SK-N-SH (cell line): ENCODE measurements around the gene USP9Y. TPM values are rescaled to one million over a fixed set of nuclear protein-coding genes. Genes with fewer than 3 reads are reported as not detected.

Experiments
- CTCF ChIA-PET: fragments of 300-600, 350-600 bp; formaldehyde crosslinking; extraction: SDS; loops from one replicate; lab custom pipeline; 2021; lab: Yijun Ruan, JAX
- POLR2A ChIA-PET: fragments of 350-600 bp; sonication (Branson Sonifier 250); formaldehyde crosslinking; extraction: SDS; loops from one replicate; lab custom pipeline; 2020; ENCODE audit warnings: antibody characterized with exemption, inconsistent platforms; lab: Yijun Ruan, JAX
- DNase-seq: peaks from one replicate; pipeline ENCODE4 v3.0.0; 2012
- H2AFZ ChIP-seq: fragments of 200-600 bp; sonication (generic); 2 replicates; pipeline ENCODE4 v1.8.1; 2016; ENCODE audit warnings: antibody characterized with exemption, mild to moderate bottlenecking, low read depth
- H3F3A ChIP-seq: fragments of 200-600 bp; sonication (generic); replicated peaks from 2 replicates; pipeline ENCODE3; 2016; ENCODE audit warnings: antibody characterized with exemption, mild to moderate bottlenecking; ENCODE audit not compliant: insufficient read depth
- H3K27ac ChIP-seq, 2 experiments: fragments of 200-500 bp in 1 of 2; fragments of 200-600 bp in 1 of 2; sonication (Bioruptor generic) in 1 of 2; sonication (generic), shearing (Covaris generic) in 1 of 2; 2 replicates each; pipeline versions ENCODE4 v1.5.1 to v1.6.1; 2014 to 2016; ENCODE audit warnings: low read depth in 2 of 2, inconsistent platforms in 1 of 2, low read length in 1 of 2, mild to moderate bottlenecking in 1 of 2, mixed read lengths in 1 of 2
- H3K27me3 ChIP-seq: fragments of 200-600 bp; sonication (generic), shearing (Covaris generic); 2 replicates; pipeline ENCODE4 v1.6.1; 2016; ENCODE audit warnings: mixed run types; ENCODE audit not compliant: insufficient read depth
- H3K36me3 ChIP-seq, 2 experiments: fragments of 200-500 bp in 1 of 2; fragments of 200-600 bp in 1 of 2; sonication (Bioruptor generic) in 1 of 2; sonication (generic) in 1 of 2; replicated peaks in 1 of 2; 2 replicates each; pipeline versions ENCODE3 to v1.5.1; 2014 to 2016; ENCODE audit warnings: low read length in 1 of 2, mild to moderate bottlenecking in 1 of 2; ENCODE audit not compliant: insufficient read depth in 2 of 2, control insufficient read depth in 1 of 2
- H3K4me1 ChIP-seq, 2 experiments: fragments of 200-500 bp in 1 of 2; fragments of 200-600 bp in 1 of 2; sonication (Bioruptor generic) in 1 of 2; sonication (generic), shearing (Covaris generic) in 1 of 2; 2 replicates each; pipeline versions ENCODE4 v1.5.1 to v1.6.1; 2014 to 2016; ENCODE audit warnings: low read depth in 1 of 2, low read length in 1 of 2, mixed run types in 1 of 2; ENCODE audit not compliant: insufficient read depth in 2 of 2, control insufficient read depth in 1 of 2
- H3K4me2 ChIP-seq: fragments of 200-600 bp; sonication (generic), shearing (Covaris generic); 2 replicates; pipeline ENCODE4 v1.6.1; 2017; ENCODE audit warnings: mixed run types
- H3K4me3 ChIP-seq, 2 experiments: fragments of 200-500 bp in 1 of 2; fragments of 200-600 bp in 1 of 2; sonication (Bioruptor generic) in 1 of 2; sonication (generic), shearing (Covaris generic) in 1 of 2; 2 replicates each; pipeline versions ENCODE4 v1.5.1 to v1.8.1; 2014 to 2016; ENCODE audit warnings: low read depth in 2 of 2, inconsistent platforms in 1 of 2, low read length in 1 of 2, mild to moderate bottlenecking in 1 of 2, mixed read lengths in 1 of 2, moderate library complexity in 1 of 2
- H3K79me2 ChIP-seq: fragments of 200-600 bp; sonication (generic); 2 replicates; pipeline ENCODE4 v1.8.1; 2017; ENCODE audit warnings: mild to moderate bottlenecking; ENCODE audit not compliant: insufficient read depth
- H3K9ac ChIP-seq: fragments of 200-600 bp; sonication (generic); 2 replicates; pipeline ENCODE4 v1.6.1; 2017; ENCODE audit warnings: mixed run types
- H3K9me2 ChIP-seq: fragments of 200-600 bp; sonication (generic); 2 replicates; pipeline ENCODE4 v1.6.1; 2017; ENCODE audit warnings: mixed run types
- H3K9me3 ChIP-seq: fragments of 200-600 bp; sonication (generic); 2 replicates; pipeline ENCODE4 v1.6.1; 2017; ENCODE audit warnings: mixed run types, mild to moderate bottlenecking, moderate library complexity
- H4K20me1 ChIP-seq: fragments of 200-600 bp; sonication (generic); 2 replicates; pipeline ENCODE4 v1.6.1; 2017; ENCODE audit warnings: mild to moderate bottlenecking, mixed run types; ENCODE audit not compliant: insufficient read depth
- CHD2 ChIP-seq: fragments of 150-350 bp; IDR thresholded peaks from 2 replicates; pipeline ENCODE4 v1.6.1; 2018; ENCODE audit warnings: low read length; ENCODE audit not compliant: partially characterized antibody
- EZH2phosphoT487 ChIP-seq: fragments of 200-600 bp; sonication (generic); IDR thresholded peaks from 2 replicates; pipeline ENCODE4 v1.6.1; 2017; ENCODE audit warnings: low read depth, mixed run types, mild to moderate bottlenecking, antibody characterized with exemption, moderate library complexity, borderline replicate concordance
- FOSL2 ChIP-seq: IDR thresholded peaks from 2 replicates; pipeline ENCODE4 v1.4.0; 2012; ENCODE audit warnings: low read depth, mild to moderate bottlenecking, moderate library complexity, borderline replicate concordance
- GABPA ChIP-seq: IDR thresholded peaks from 2 replicates; pipeline ENCODE4 v1.4.0; 2012; ENCODE audit warnings: low read depth, mild to moderate bottlenecking
- JUND ChIP-seq: IDR thresholded peaks from 2 replicates; pipeline ENCODE4 v1.4.0; 2012
- MEF2A ChIP-seq: IDR thresholded peaks from 2 replicates; pipeline ENCODE4 v1.4.0; 2012; ENCODE audit warnings: low read depth, borderline replicate concordance
- MXI1 ChIP-seq: IDR thresholded peaks from 2 replicates; pipeline ENCODE4 v1.6.1; 2012; ENCODE audit warnings: mild to moderate bottlenecking, low read depth, low read length, improper control_type of control experiment
- NFIC ChIP-seq: IDR thresholded peaks from 2 replicates; pipeline ENCODE4 v1.4.0; 2012; ENCODE audit warnings: borderline replicate concordance
- NRF1 ChIP-seq: IDR thresholded peaks from 2 replicates; pipeline ENCODE4 v1.6.1; 2012; ENCODE audit warnings: low read depth, mild to moderate bottlenecking, low read length
- PBX3 ChIP-seq: IDR thresholded peaks from 2 replicates; pipeline ENCODE4; 2012
- RAD21 ChIP-seq: IDR thresholded peaks from 2 replicates; pipeline ENCODE4 v1.6.1; 2012; ENCODE audit warnings: mild to moderate bottlenecking, low read length
- RCOR1 ChIP-seq: fragments of 150-350 bp; IDR thresholded peaks from 2 replicates; pipeline ENCODE4 v1.6.1; 2017; ENCODE audit warnings: antibody characterized with exemption, low read length
- RFX5 ChIP-seq: IDR thresholded peaks from 2 replicates; pipeline ENCODE4 v1.6.1; 2012; ENCODE audit warnings: mild to moderate bottlenecking, improper control_type of control experiment, low read length
- SIN3A ChIP-seq: IDR thresholded peaks from 2 replicates; pipeline ENCODE4 v1.6.1; 2012; ENCODE audit warnings: low read depth, mild to moderate bottlenecking, low read length, moderate library complexity, borderline replicate concordance
- SMC3 ChIP-seq: IDR thresholded peaks from 2 replicates; pipeline ENCODE4 v1.6.1; 2012; ENCODE audit warnings: low read depth, low read length, improper control_type of control experiment
- TEAD4 ChIP-seq: IDR thresholded peaks from 2 replicates; pipeline ENCODE4 v1.4.0; 2012; ENCODE audit warnings: mild to moderate bottlenecking, borderline replicate concordance; ENCODE audit not compliant: insufficient read depth
- YY1 ChIP-seq: IDR thresholded peaks from 2 replicates; pipeline ENCODE4 v1.4.0; 2012; ENCODE audit warnings: low read depth, mild to moderate bottlenecking
- WGBS: methylation state at CpG from one replicate; pipeline ENCODE4 v1.1.6; 2017; ENCODE audit warnings: low lambda C conversion rate; 5-methylcytosine and 5-hydroxymethylcytosine counted together
- polyA plus RNA-seq, 3 experiments: library from polyadenylated mRNA; depleted of rRNA; stranded (reverse); fragments of >200 nt; gene quantifications; 2 replicates each; pipeline ENCODE4 v1.2.3, GENCODE V29; 2012
- TF ChIP-seq, protein P1 (sequence below): IDR thresholded peaks from 2 replicates; pipeline ENCODE4 v1.6.1; 2012; ENCODE audit warnings: mild to moderate bottlenecking, low read depth, low read length, moderate library complexity

The USP9Y gene
- polyA plus RNA-seq, 1 of the 3 experiments (the other 2 are of a cell fraction): not detected

DNA sequence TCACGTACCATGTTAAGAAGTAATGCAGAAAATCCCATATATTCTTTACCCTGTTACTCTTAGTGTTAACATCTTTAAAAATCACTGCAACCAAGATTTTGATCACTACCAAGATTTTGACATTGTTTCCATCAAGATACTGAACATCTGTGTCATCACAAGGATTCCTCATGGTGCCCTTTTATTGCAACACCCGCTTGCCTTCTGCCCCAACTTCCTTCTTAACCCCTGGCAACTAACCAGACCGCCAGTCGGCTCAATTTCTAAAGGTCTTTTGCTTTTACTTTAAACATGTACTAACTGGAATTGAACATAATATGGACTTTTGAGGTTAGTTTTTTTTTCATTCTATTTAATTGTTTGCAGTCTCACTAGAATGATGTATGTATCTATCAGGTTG lies 41.7 kb downstream of the USP9Y start:
- no peaks in the 10 kb centered on the region for H3K27me3 ChIP-seq
- H3K36me3 ChIP-seq: no peaks in the 10 kb centered on the region
- POLR2A ChIA-PET: no interaction called here
- H3K4me2 ChIP-seq: no peak overlapping the region
- no peak overlapping the region for H3K27ac ChIP-seq
- no CpG with 5 or more reads among the region's 4 CpGs for WGBS
- no peak overlapping the region for H3K9ac ChIP-seq
- H3K4me3 ChIP-seq: no peak overlapping the region
- H4K20me1 ChIP-seq: no peaks in the 10 kb centered on the region
- TF ChIP-seq YY1: no peak
- TF ChIP-seq MXI1: no peak
- no peak for TF ChIP-seq NRF1
- no peak for TF ChIP-seq CHD2
- no peak for TF ChIP-seq PBX3
- TF ChIP-seq RCOR1: no peak
- no peak for TF ChIP-seq EZH2phosphoT487
- no peak for TF ChIP-seq SIN3A
- TF ChIP-seq NFIC: no peak
- TF ChIP-seq SMC3: no peak
- TF ChIP-seq, protein P1, sequence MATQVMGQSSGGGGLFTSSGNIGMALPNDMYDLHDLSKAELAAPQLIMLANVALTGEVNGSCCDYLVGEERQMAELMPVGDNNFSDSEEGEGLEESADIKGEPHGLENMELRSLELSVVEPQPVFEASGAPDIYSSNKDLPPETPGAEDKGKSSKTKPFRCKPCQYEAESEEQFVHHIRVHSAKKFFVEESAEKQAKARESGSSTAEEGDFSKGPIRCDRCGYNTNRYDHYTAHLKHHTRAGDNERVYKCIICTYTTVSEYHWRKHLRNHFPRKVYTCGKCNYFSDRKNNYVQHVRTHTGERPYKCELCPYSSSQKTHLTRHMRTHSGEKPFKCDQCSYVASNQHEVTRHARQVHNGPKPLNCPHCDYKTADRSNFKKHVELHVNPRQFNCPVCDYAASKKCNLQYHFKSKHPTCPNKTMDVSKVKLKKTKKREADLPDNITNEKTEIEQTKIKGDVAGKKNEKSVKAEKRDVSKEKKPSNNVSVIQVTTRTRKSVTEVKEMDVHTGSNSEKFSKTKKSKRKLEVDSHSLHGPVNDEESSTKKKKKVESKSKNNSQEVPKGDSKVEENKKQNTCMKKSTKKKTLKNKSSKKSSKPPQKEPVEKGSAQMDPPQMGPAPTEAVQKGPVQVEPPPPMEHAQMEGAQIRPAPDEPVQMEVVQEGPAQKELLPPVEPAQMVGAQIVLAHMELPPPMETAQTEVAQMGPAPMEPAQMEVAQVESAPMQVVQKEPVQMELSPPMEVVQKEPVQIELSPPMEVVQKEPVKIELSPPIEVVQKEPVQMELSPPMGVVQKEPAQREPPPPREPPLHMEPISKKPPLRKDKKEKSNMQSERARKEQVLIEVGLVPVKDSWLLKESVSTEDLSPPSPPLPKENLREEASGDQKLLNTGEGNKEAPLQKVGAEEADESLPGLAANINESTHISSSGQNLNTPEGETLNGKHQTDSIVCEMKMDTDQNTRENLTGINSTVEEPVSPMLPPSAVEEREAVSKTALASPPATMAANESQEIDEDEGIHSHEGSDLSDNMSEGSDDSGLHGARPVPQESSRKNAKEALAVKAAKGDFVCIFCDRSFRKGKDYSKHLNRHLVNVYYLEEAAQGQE: no peak
- TF ChIP-seq GABPA: no peak
- no peak for TF ChIP-seq JUND
- TF ChIP-seq TEAD4: no peak
- no peak for TF ChIP-seq MEF2A
- no peak for TF ChIP-seq RAD21
- no peak for TF ChIP-seq FOSL2
- no peak for TF ChIP-seq RFX5
- CTCF ChIA-PET: no interaction called here
- H3K4me1 ChIP-seq: no peaks in the 10 kb centered on the region
- no peak for DNase-seq
- no peaks in the 10 kb centered on the region for H3F3A ChIP-seq
- no peak overlapping the region for H2AFZ ChIP-seq
- H3K79me2 ChIP-seq: no peaks in the 10 kb centered on the region
- no peaks in the 10 kb centered on the region for H3K9me3 ChIP-seq
- no peaks in the 10 kb centered on the region for H3K9me2 ChIP-seq
